Fibroblast of the aortic adventitia (primary cell): Measurements from ENCODE around the gene PDE12. TPM values are rescaled to one million over a fixed set of nuclear protein-coding genes. Genes with fewer than 3 reads are reported as not detected.

Experiments used
- DNase-seq: peaks from one replicate; pipeline ENCODE4 v3.0.0-alpha.2; 2010; ENCODE audit warnings: low read depth
- H3K4me3 ChIP-seq: 2 replicates; pipeline ENCODE4 v1.5.1; 2011; ENCODE audit warnings: low read depth, mild to moderate bottlenecking, control low read depth, low read length, moderate library complexity
- CTCF ChIP-seq: IDR thresholded peaks from 2 replicates; pipeline ENCODE4 v1.5.1; 2011; ENCODE audit warnings: mild to moderate bottlenecking, low read length, control low read depth, inconsistent platforms; ENCODE audit not compliant: insufficient read depth
- total RNA-seq: library from RNA; depleted of rRNA; stranded (reverse); fragments of >200 nt; gene quantifications from 2 replicates; pipeline ENCODE4 v1.2.3, GENCODE V29; 2012; ENCODE audit warnings: low replicate concordance

PDE12 gene, protein sequence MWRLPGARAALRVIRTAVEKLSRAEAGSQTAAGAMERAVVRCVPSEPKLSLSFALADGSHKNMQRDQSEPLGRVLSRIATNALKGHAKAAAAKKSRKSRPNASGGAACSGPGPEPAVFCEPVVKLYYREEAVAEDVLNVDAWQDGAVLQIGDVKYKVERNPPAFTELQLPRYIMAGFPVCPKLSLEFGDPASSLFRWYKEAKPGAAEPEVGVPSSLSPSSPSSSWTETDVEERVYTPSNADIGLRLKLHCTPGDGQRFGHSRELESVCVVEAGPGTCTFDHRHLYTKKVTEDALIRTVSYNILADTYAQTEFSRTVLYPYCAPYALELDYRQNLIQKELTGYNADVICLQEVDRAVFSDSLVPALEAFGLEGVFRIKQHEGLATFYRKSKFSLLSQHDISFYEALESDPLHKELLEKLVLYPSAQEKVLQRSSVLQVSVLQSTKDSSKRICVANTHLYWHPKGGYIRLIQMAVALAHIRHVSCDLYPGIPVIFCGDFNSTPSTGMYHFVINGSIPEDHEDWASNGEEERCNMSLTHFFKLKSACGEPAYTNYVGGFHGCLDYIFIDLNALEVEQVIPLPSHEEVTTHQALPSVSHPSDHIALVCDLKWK
- 10.4 and 21.0 TPM in 2 replicates for total RNA-seq

- DNase-seq: peak; percentile 94
- no peak for TF ChIP-seq CTCF
Measured at GRCh38 chr3:57555738-57556458, at the start of gene PDE12. Gene PDE12 (plus strand): TSS chr3:57556274. CDS start chr3:57556380, 106 bp downstream.

DNA sequence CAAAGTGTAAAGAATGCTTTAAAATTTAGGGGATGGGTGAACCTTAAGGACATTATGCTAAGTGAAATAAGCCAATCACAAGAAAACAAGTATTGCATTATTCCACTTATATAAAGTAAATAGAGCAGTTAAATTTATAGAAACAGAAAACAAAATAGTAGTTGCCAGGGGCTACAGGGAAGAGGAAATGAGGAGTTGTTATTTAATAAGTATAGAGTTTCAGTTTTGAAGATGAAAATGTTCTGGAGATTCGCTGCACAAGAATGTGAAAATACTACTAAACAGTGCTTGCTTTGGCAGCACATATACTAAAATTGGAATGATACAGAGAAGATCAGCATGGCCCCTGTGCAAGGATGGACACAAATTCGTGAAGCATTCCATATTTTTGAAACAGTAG, 43.9 kb upstream of the PDE12 start:
- no peak overlapping the region for H3K4me3 ChIP-seq
- peak; percentile 18 for DNase-seq
- no peak for TF ChIP-seq CTCF

More at GRCh38 chr3:57555738-57556458, at the start of gene PDE12:
- peak within 1 kb of the TSS; percentile 91 for H3K4me3 ChIP-seq

- peak; percentile 65 for DNase-seq
- TF ChIP-seq CTCF: no peak
- H3K4me3 ChIP-seq: no peak overlapping the region
Measured at GRCh38 chr3:57518276-57518915, 37.7 kb upstream of the PDE12 start.

DNA sequence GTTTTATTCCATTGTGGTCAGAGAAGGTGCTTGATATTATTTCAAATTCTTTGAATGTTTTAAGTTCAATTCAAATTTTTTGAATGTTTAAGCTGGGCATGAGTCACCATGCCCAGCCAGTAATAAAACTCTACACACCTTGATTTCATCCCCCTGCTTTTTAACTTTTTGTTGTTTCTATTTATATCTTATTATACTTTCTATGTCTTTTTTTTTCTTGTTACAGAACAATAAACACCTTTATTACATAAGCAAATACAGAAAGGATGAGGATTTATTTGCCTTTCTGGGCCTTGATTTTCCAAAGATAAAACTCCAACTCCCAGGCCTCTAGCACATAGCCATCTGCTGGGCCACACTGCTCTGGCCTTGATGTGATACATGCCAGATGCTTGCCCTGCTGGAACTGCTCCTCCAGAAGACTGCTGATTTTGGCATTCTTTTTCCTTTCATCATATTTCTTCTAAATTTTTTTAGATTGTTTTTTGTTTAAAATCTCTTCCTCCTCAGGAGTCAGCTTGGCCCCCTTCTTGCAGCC, 25.9 kb upstream of the PDE12 start:
- no peak overlapping the region for H3K4me3 ChIP-seq
- DNase-seq: peak; percentile 52
- no peak for TF ChIP-seq CTCF

DNA sequence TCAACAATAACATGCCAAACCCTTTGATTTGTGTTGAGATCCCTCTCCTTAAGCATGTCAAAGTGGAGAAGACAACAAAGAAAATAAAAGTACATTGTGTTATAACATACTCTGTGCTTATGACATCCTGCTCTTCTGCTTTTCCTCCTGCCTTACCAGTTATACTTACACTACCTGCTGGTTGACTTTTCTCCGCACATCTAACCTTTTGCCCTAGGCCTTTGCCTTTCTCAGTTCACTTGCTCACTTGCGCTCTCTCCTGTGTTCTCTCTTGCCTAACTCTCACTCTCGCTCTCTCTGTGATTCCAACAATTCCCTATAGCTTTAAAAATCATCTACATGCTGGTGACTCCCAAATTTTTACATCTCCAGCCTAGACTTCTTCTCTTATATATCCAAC, 17.6 kb upstream of the PDE12 start:
- H3K4me3 ChIP-seq: no peak overlapping the region
- no peak for TF ChIP-seq CTCF
- no peak for DNase-seq
